Tibial nerve (tissue), 4 donors: ENCODE measurements around the gene CPS1.

Experiments
- CTCF ChIP-seq, 5 experiments: fragments of 200-600 bp in 3 of 5; fragments of 450-650 bp in 2 of 5; sonication (generic) in 3 of 5; IDR thresholded peaks; one replicate each; pipeline ENCODE4 v1.5.1; 2016 to 2019; ENCODE audit warnings: antibody characterized with exemption in 5 of 5, mild to moderate bottlenecking in 3 of 5, moderate library complexity in 2 of 5
- EP300 ChIP-seq, 2 donors: sonication (generic); formaldehyde crosslinking; IDR thresholded peaks; one replicate each; pipeline ENCODE4 v1.6.1; 2017; ENCODE audit warnings: antibody characterized with exemption in 2 of 2, mild to moderate bottlenecking in 1 of 2
- POLR2A ChIP-seq, 2 donors: fragments of 450-650 bp; IDR thresholded peaks; one replicate each; pipeline ENCODE4 v1.6.1; 2017; ENCODE audit warnings: antibody characterized with exemption in 2 of 2, mild to moderate bottlenecking in 2 of 2, moderate library complexity in 2 of 2

GRCh38 chr2:210599476-210599875 is 43.1 kb downstream of the CPS1 start:
- no peak for TF ChIP-seq EP300 (IDR thresholded peaks at IDR 0.05)
- TF ChIP-seq CTCF (IDR thresholded peaks at IDR 0.05): no peak
- no peak for TF ChIP-seq POLR2A (IDR thresholded peaks at IDR 0.05)
